Cardiac fibroblast (primary cell): Measurements from ENCODE around the gene PDE6A.

Experiments
- DNase-seq, 2 donors: peaks; one replicate each; pipeline versions ENCODE4 v3.0.0 to v3.0.0-alpha.2; 2010; ENCODE audit warnings: low read depth in 2 of 2
- H3K4me3 ChIP-seq, 2 donors: replicated peaks in 1 of 2; 1 replicate in 1 of 2; 2 replicates in 1 of 2; pipeline ENCODE4 v1.5.1; 2011; ENCODE audit warnings: low read depth in 2 of 2, low read length in 2 of 2, mild to moderate bottlenecking in 2 of 2, moderate library complexity in 1 of 2
- TF ChIP-seq, protein P1 (sequence below): IDR thresholded peaks from one replicate; pipeline ENCODE4 v1.5.1; 2011; ENCODE audit warnings: low read depth, mild to moderate bottlenecking, low read length, inconsistent platforms

Gene PDE6A

DNA sequence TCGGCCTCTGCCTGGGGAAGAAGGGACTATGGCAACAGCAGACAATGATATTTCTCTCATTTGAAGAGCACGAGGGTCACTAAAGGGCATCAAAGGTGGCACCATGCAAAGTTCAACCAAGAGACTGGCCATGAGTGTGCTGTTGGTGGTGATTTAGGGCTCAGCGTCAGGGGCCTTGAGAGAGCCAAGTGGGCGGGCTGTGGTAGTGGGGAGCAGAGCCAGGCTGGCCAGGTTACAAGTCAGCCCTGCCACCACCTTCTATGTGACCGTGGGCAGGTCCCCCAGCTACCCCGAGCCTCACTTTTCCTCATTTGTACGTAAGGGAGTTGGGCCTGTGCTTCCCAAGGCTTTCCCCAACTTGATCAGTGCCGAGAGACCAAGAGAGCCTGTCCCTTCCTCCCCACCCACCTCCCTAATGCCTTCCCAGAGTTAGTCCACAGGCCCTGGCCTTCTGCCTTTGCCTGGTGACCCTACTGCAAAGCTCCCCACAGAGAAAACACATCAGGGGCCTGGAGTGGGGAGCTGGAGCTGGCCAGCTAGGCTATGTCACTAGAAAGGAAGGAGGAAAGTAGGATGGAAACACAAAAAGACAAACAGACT is 104.3 kb downstream of the PDE6A start:
- H3K4me3 ChIP-seq = no peak overlapping the region
- no peak for DNase-seq
- TF ChIP-seq, protein P1, sequence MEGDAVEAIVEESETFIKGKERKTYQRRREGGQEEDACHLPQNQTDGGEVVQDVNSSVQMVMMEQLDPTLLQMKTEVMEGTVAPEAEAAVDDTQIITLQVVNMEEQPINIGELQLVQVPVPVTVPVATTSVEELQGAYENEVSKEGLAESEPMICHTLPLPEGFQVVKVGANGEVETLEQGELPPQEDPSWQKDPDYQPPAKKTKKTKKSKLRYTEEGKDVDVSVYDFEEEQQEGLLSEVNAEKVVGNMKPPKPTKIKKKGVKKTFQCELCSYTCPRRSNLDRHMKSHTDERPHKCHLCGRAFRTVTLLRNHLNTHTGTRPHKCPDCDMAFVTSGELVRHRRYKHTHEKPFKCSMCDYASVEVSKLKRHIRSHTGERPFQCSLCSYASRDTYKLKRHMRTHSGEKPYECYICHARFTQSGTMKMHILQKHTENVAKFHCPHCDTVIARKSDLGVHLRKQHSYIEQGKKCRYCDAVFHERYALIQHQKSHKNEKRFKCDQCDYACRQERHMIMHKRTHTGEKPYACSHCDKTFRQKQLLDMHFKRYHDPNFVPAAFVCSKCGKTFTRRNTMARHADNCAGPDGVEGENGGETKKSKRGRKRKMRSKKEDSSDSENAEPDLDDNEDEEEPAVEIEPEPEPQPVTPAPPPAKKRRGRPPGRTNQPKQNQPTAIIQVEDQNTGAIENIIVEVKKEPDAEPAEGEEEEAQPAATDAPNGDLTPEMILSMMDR = no peak

DNA sequence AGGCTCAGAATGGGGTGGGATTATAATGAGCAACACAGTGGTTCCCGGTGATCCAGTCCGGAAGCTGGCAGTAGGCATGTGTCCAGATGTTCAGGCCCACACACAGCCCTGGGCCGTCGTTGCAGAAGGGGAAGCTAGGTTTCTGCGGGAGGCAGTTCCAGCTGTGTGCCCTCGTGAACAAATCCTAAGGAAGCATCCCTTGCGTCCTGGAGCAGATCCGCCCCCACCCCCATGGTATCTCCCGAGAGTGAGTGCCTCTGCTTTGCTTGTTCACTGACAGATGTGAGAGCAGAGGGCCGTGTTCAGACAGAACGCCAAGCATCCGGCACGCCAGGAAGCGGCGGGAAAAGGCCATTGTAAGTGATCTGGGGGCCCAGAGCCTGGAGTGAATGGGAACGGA is 104.8 kb downstream of the PDE6A start:
- TF ChIP-seq, protein P1 = no peak
- H3K4me3 ChIP-seq = no peak overlapping the region
- peak; percentile 30 to 49 for DNase-seq

DNA sequence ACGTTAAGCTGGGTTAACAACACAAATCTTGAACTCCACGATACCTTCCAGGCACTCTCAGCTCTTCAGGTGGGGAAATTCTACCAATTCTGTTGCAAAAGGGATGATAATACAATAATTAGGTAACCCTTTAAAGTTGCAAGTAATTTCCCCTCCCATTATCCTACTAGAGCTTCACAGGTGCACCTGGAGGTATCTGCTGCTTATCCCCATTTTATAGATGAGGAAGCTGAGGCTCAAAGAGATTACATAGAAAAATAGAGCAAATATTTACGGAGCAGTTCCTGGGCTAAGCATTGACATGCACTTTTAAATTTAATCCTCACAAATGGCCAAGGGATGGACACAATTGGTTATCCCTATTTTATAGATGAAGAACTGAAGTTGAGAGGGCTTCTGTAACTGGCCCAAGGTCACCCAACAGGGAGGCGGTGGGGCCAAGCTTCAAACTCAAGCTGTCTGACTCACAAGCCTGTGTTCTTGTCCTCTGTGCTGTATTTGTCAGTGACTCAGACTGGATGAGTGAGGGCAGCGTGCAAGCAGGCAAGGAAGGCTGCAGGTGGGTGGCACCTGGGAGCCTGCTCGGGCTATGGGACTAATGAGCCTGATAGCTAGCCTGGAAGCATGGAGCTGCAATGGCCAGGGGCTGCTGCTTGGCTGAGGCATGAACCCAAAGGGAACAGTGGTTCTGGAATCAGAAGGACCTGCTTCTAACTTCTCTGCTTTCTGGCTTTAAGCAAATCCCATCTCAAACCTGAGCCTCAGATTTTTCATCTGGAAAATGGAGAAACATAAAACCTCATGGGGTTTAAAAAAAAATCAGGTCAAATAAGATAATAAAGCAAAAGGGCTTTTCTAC is 105.5 kb downstream of the PDE6A start:
- DNase-seq = peak; percentile 31 to 83
- TF ChIP-seq, protein P1 = no peak
- H3K4me3 ChIP-seq = no peak overlapping the region

DNA sequence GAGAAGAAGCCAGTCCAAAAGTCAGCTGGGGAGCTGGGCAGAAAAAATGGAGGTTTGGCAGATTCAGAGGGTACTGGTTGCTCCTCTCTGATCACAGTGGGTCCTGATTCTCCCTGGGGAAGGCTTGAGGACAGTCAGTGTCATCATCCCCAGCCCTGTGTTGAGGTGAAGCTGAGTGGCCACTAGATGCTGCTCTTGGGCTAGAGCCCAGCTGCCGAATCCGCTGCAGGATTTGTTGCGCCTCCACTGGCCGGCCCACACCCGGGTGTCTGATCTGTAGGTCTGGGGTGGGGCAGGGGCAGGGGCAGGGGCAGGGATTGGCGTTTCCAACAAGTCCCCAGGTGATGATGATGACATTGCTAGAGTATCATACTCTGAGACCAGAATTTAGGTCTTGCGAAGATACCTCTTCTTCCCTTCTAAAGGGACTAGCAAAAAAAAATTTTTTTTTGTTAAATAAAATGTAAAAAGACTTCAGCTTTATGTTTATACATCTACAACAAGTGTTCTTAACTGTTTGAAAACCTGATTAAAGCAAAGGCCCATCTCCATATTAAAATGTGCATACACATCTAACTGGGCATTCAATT is 106.8 kb downstream of the PDE6A start:
- TF ChIP-seq, protein P1 = peak; percentile 96
- peak; percentile 78 to 80 for DNase-seq
- no peak overlapping the region for H3K4me3 ChIP-seq

DNA sequence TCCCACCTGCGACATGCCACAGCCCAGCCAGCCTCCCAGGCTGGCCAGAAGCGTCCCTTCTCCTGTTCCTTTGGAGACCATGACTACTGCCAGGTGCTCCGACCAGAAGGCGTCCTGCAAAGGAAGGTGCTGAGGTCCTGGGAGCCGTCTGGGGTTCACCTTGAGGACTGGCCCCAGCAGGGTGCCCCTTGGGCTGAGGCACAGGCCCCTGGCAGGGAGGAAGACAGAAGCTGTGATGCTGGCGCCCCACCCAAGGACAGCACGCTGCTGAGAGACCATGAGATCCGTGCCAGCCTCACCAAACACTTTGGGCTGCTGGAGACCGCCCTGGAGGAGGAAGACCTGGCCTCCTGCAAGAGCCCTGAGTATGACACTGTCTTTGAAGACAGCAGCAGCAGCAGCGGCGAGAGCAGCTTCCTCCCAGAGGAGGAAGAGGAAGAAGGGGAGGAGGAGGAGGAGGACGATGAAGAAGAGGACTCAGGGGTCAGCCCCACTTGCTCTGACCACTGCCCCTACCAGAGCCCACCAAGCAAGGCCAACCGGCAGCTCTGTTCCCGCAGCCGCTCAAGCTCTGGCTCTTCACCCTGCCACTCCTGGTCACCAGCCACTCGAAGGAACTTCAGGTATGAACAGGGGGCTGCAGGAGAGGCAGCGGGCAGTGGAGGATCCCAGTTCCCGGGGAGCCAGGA is 108.0 kb downstream of the PDE6A start:
- DNase-seq = no peak

DNA sequence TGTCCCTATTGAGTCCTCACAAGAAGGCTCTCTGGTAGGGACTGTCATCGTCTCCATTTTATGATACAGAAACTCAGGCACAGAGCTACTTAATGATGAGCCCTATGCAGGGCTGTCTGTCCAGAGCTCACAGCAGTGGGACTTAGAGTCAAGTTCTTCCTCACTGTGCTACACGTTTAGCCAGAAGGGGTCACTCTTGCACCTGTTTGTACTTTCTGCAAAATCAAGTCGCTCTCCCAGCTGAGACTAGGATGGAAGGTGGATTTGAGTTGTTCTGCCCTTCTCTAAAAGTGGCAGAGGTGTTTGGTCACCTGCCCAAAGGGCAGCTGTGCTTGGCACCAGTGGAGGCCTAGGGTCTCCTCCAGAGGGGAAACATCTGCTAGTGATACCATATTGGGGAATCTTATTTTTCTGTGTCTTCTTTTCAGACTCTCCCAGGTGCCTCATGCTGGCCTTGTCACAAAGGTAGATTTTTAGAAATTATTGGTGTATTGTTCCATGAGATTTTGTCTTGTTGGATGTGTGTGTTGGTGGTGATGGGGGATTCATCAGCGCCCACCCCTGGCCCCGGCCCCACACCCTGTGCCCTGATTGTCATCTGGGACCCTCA is 110.2 kb downstream of the PDE6A start:
- H3K4me3 ChIP-seq = no peak overlapping the region
- TF ChIP-seq, protein P1 = peak; percentile 89
- DNase-seq = peak; percentile 95 to 97

More for the DNA sequence above, 108.0 kb downstream of the PDE6A start:
- TF ChIP-seq, protein P1 = no peak
- H3K4me3 ChIP-seq = no peak overlapping the region
